Measurements from ENCODE around the gene XRCC5. TPM values are rescaled to one million over a fixed set of nuclear protein-coding genes. Genes with fewer than 3 reads are reported as not detected.
A peak's percentile ranks its signal among the peaks of the same experiment; 100 is the strongest.

Gene XRCC5
- total RNA-seq, 4 donors from 2014 or later: 113 to 149 (median 137) TPM

DNA sequence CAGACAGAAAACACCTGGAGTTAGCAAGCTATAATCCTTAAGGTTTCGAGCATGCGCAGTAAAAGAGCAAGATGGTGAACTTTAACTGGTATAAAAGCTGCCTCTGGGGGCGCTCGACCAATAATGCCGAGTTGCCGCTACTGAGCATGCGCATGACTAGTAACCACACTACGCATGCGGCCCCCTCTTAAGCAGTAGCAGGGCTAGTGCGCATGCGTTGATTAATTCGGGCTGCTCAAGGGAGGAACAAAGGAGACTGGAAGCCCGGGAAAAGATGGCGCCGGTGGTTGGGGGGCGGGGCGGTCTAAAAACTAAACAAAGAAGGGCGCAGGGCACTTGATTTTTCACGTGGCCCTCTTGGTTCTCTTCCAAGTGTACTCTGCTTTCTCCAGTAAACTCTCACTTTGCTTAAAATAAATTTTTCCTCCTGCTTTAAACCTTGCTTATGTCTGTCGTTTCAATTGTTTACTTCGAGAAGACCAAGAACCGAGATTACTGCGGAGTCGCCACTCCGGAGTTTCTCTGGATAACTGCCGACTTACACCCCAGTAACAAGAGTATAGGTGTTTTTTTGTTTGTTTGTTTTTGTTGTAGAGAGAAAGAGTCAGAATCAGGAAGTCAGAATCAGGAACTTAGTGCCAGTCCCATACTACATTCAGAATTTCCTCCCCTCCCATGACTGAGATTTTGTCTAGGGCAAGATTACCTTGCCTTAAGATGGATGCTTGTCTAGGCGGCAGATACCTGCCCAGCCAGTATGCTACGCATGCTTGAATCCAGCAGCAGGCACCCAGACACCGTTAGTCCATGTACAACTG is 5.8 kb downstream of the XRCC5 start:
- 8% methylated on average over 29 of the region's 29 CpGs for whole genome bisulfite sequencing
- Histone ChIP-seq H3K9me3 (no peaks in the 10 kb centered on the region), H3K27ac (replicated peaks in 1 of 4) (peak overlapping the region; percentile 76 to 81 (median 78)), H3K4me3 (peak overlapping the region; percentile 54 to 60 (median 58)), H3K27me3 (no peaks in the 10 kb centered on the region), H3K4me1 (peaks cover 39 to 77% (median 66%) of the 10 kb centered on the region in 4 donors), H3K36me3 (peaks cover 7 to 75% (median 54%) of the 10 kb centered on the region in 4 donors)
- intact Hi-C loops (cut with DNase I): no loop called here
- DNase-seq (ENCODE audit: extremely low spot score): peak; percentile 99
- TF ChIP-seq POLR2A (IDR thresholded peaks at IDR 0.05; ENCODE audit: low read depth): no peak
- TF ChIP-seq, protein P1, sequence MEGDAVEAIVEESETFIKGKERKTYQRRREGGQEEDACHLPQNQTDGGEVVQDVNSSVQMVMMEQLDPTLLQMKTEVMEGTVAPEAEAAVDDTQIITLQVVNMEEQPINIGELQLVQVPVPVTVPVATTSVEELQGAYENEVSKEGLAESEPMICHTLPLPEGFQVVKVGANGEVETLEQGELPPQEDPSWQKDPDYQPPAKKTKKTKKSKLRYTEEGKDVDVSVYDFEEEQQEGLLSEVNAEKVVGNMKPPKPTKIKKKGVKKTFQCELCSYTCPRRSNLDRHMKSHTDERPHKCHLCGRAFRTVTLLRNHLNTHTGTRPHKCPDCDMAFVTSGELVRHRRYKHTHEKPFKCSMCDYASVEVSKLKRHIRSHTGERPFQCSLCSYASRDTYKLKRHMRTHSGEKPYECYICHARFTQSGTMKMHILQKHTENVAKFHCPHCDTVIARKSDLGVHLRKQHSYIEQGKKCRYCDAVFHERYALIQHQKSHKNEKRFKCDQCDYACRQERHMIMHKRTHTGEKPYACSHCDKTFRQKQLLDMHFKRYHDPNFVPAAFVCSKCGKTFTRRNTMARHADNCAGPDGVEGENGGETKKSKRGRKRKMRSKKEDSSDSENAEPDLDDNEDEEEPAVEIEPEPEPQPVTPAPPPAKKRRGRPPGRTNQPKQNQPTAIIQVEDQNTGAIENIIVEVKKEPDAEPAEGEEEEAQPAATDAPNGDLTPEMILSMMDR (IDR thresholded peaks at IDR 0.05): peak; percentile 81 to 98 (median 88)
- TF ChIP-seq EP300 (IDR thresholded peaks at IDR 0.05): no peak
- peak; percentile 49 to 95 for TF ChIP-seq POLR2AphosphoS5 (IDR thresholded peaks at IDR 0.05)

DNA sequence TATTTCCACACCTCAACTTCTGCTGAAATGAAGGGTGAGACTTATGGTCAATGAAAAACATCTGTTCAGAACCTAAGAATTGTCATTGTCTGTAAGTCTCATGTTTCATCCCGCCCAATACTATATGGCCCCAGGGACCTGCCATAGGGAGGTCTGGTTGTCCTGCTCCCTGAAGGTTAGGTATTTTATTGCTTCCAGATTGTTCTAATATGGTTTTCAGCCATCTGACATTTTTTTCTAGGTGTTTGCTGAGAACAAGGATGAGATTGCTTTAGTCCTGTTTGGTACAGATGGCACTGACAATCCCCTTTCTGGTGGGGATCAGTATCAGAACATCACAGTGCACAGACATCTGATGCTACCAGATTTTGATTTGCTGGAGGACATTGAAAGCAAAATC is 7.3 kb downstream of the XRCC5 start:
- H3K4me3 ChIP-seq: no peak overlapping the region
- DNase-seq (ENCODE audit: extremely low spot score): no peak
- intact Hi-C loops (cut with DNase I): no loop called here
- peaks cover 22 to 81% (median 63%) of the 10 kb centered on the region in 4 donors for H3K36me3 ChIP-seq
- WGBS: 87% methylated on average over 1 of the region's 1 CpG
- H3K27ac ChIP-seq (replicated peaks in 1 of 4): no peak overlapping the region
- TF ChIP-seq EP300 (IDR thresholded peaks at IDR 0.05) (no peak), POLR2A (IDR thresholded peaks at IDR 0.05; ENCODE audit: low read depth) (no peak), POLR2AphosphoS5 (IDR thresholded peaks at IDR 0.05) (no peak)
- TF ChIP-seq, protein P1 (IDR thresholded peaks at IDR 0.05): no peak
- peaks cover 25 to 62% (median 51%) of the 10 kb centered on the region in 4 donors for H3K4me1 ChIP-seq
- no peaks in the 10 kb centered on the region for H3K9me3 ChIP-seq
- H3K27me3 ChIP-seq: no peaks in the 10 kb centered on the region

DNA sequence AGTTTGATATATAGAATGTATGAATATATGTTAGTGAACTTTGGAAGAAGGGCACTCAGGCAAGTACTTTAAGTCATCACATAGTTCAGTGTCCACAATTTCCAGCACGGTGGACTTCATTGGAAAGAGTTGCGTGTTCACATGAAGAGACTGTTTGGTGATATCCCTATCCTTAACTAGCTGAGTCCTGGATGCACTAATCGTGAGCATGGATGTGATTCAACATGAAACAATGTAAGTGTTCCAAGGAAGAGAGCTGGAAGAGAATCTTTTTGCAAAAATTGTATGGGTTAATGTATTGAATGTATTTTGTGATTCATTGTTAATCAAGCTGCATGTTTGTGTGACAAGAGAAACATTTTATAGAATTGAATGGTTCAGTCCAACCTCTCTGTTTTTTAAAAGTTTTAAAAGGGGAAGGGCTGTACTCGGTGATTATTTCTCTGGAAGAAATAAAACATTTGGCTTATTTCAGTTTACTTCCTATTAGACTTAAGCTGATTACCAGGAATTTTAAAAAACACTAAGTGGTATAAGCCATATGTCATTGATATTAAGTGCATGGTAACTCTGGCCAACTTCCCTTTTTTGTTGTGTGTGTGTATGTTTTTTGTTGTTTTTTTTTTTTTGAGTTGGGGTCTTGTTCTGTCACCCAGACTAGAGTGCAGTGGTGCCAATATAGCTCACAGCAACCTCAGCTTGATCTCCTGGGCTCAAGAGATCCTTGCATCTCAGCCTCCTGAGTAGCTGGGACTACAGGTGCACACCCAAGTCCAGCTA is 8.6 kb downstream of the XRCC5 start:
- Histone ChIP-seq H3K27me3 (no peaks in the 10 kb centered on the region), H3K4me3 (no peak overlapping the region), H3K9me3 (no peaks in the 10 kb centered on the region), H3K27ac (replicated peaks in 1 of 4) (no peak overlapping the region), H3K4me1 (peaks cover 19 to 52% (median 42%) of the 10 kb centered on the region in 4 donors), H3K36me3 (peaks cover 35 to 82% (median 66%) of the 10 kb centered on the region in 4 donors)
- DNase-seq (ENCODE audit: extremely low spot score): no peak
- 73% methylated on average over 4 of the region's 4 CpGs for WGBS
- intact Hi-C loops (cut with DNase I): no loop called here
- TF ChIP-seq POLR2A (IDR thresholded peaks at IDR 0.05; ENCODE audit: low read depth) (no peak), EP300 (IDR thresholded peaks at IDR 0.05) (no peak), POLR2AphosphoS5 (IDR thresholded peaks at IDR 0.05) (no peak)
- TF ChIP-seq, protein P1 (IDR thresholded peaks at IDR 0.05): no peak

DNA sequence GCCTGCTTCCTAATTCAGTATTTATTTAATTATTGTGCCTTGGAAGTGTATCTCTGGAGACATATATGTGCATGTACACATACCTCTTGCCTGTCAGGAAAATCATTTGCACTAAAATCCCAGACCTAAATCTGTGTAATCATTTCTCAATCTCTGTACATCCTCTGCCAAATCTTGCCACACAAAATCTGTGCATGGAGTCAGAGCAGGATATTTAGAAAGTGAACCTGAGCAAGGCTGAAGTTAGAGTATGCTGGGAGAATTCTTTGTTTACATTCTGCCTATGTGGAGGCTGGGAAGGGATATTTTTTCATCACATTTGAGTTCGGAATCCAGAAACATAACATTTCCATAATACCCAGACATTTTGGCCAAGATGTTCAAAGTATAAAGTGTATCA is 9.3 kb downstream of the XRCC5 start:
- no peaks in the 10 kb centered on the region for H3K9me3 ChIP-seq
- H3K27ac ChIP-seq (replicated peaks in 1 of 4): no peak overlapping the region
- no peaks in the 10 kb centered on the region for H3K27me3 ChIP-seq
- DNase-seq (ENCODE audit: extremely low spot score): no peak
- intact Hi-C loops (cut with DNase I): no loop called here
- WGBS: 57% methylated on average over 1 of the region's 1 CpG
- H3K4me1 ChIP-seq: peaks cover 17 to 52% (median 41%) of the 10 kb centered on the region in 4 donors
- peaks cover 41 to 82% (median 66%) of the 10 kb centered on the region in 4 donors for H3K36me3 ChIP-seq
- TF ChIP-seq EP300 (IDR thresholded peaks at IDR 0.05): no peak
- no peak for TF ChIP-seq POLR2A (IDR thresholded peaks at IDR 0.05; ENCODE audit: low read depth)
- TF ChIP-seq, protein P1 (IDR thresholded peaks at IDR 0.05): no peak
- no peak for TF ChIP-seq POLR2AphosphoS5 (IDR thresholded peaks at IDR 0.05)
- H3K4me3 ChIP-seq: no peak overlapping the region
